ENCODE data around the gene CDK5RAP1. TPM values are rescaled to one million over a fixed set of nuclear protein-coding genes. Genes with fewer than 3 reads are reported as not detected.
"Not testable (repeated sequence)": the region's sequence is repeated elsewhere in the genome, so short reads cannot be mapped to it uniquely, and the experiment has no call there.

CDK5RAP1 gene
- total RNA-seq, 1 donor from 2014 or later = 50.5 TPM

DNA sequence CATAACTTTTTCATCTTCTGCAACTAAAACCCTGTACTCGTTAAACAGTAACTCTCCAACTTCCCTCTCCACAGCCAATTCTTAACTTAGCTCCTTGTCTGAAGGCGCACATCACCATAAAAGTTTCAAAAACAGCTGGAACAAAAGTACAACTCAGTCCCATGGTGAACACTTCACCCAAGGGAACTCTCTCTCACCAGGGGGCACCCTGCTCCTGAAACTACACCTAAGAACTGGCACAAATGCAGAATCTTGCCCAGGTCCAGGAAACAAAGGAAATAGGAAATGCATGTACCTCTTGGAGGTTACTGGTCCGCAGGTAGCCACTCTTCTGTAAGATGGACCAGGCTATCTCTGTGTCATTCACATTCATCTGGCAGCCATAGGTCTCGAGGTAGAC lies 6.6 kb downstream of the CDK5RAP1 start:
- Mint-ChIP-seq H3K9me3 (no peaks in the 10 kb centered on the region), H3K27me3 (no peaks in the 10 kb centered on the region), H3K27ac (no peak overlapping the region), H3K4me1 (peaks cover 20% of the 10 kb centered on the region), H3K4me3 (no peak overlapping the region), H3K36me3 (ENCODE audit: low read depth) (peaks cover 59% of the 10 kb centered on the region)
- ATAC-seq (ENCODE audit: low read depth) = no peak
- intact Hi-C loops (cut with micrococcal nuclease) = loop anchor here (1.0 kb wide), 1 partner anchor 51 kb away; no protein-coding TSS in a partner anchor
- no peak for DNase-seq
- no peak for TF ChIP-seq CTCF (IDR thresholded peaks at IDR 0.05)
- POLR2A ChIA-PET = no interaction called here
- CTCF ChIA-PET = interaction anchor here (2.4 kb wide), 1 partner anchor 273 kb away, joined by 15 read pairs; the partner anchor contains the start of gene ACTL10

DNA sequence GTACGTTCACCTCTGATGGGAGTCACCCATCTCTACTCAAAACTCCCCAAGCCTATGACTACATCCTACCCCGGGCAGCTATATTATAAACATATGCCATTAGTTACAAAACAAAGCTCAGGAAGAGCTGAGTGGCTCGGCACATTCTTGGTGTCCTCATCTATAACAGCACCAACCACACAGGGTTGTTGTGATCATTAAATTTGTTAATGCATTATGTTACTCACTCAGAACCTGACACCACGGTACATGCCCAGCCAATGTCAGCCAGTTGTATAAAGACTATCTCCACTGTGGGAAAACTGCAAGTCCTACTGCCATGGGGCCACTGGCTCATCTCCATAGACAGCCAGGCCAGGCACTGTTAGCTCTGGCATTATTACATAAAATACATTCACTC lies 7.7 kb downstream of the CDK5RAP1 start:
- Mint-ChIP-seq H3K9me3 (no peaks in the 10 kb centered on the region), H3K27ac (no peak overlapping the region), H3K4me3 (no peak overlapping the region), H3K36me3 (ENCODE audit: low read depth) (peaks cover 63% of the 10 kb centered on the region), H3K27me3 (no peaks in the 10 kb centered on the region), H3K4me1 (peaks cover 15% of the 10 kb centered on the region)
- DNase-seq (no peak), ATAC-seq (ENCODE audit: low read depth) (no peak)
- no peak for TF ChIP-seq CTCF (IDR thresholded peaks at IDR 0.05)
- intact Hi-C loops (cut with micrococcal nuclease) = loop anchor here (1.0 kb wide), 1 partner anchor 52 kb away; no protein-coding TSS in a partner anchor
- POLR2A ChIA-PET = interaction anchor here (1.0 kb wide), 1 partner anchor 49 kb away, joined by 3 read pairs; no protein-coding TSS in a partner anchor
- CTCF ChIA-PET = interaction anchor here (2.4 kb wide), 1 partner anchor 274 kb away, joined by 15 read pairs; the partner anchor contains the start of gene ACTL10

DNA sequence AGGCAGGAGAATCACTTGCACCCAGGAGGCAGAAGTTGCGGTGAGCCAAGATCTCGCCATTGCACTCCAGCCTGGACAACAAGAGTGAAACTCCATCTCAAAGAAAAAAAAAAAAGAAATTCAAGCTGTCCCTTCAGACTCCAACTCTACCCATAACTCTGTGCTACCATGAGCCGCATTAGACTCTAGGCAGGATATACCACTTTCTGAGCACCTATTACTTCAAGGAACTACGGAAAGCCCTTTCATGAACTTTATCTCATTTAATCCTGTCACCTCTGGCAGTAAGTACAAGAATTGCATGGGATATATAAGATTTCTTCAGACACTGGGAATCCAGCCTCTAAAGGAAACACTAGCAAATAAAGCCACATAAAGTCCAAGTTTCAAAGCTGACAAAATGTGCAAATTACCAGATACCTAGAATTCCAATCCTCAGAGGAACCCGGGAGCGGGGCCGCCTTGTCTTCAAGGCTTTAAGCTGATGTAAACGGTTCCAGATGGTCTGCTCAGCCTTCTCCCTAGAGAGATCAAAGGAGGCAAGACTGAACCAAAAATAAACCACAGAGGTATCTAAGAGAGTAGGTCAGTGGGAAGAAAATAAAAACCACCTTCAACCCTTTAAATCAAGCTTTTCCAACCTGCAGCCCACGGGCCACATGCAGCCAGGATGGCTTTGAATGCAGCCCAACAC lies 9.4 kb downstream of the CDK5RAP1 start:
- Mint-ChIP-seq H3K4me3 (no peak overlapping the region), H3K36me3 (ENCODE audit: low read depth) (peaks cover 73% of the 10 kb centered on the region), H3K9me3 (no peaks in the 10 kb centered on the region), H3K4me1 (peaks cover 12% of the 10 kb centered on the region), H3K27me3 (no peaks in the 10 kb centered on the region), H3K27ac (no peak overlapping the region)
- ATAC-seq (ENCODE audit: low read depth) = no peak
- no peak for DNase-seq
- CTCF ChIA-PET = no interaction called here
- POLR2A ChIA-PET = no interaction called here
- intact Hi-C loops (cut with micrococcal nuclease) = no loop called here
- no peak for TF ChIP-seq CTCF (IDR thresholded peaks at IDR 0.05)

DNA sequence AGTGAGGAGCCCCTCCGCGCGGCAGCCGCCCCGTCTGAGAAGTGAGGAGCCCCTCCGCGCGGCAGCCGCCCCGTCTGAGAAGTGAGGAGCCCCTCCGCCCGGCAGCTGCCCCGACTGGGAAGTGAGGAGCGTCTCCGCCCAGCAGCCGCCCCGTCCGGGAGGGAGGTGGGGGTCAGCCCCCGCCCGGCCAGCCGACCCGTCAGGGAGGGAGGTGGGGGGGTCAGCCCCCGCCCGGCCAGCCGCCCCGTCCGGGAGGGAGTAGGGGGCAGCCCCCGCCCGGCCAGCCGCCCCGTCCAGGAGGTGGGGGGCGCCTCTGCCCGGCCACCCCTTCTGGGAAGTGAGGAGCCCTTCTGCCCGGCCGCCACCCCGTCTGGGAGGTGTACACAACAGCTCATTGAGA lies 12.0 kb downstream of the CDK5RAP1 start:
- not testable (repeated sequence) for H3K4me3 Mint-ChIP-seq
- peaks cover 71% of the 10 kb centered on the region for H3K36me3 Mint-ChIP-seq (ENCODE audit: low read depth)

GRCh38 chr20:33388268-33388667 lies 13.1 kb downstream of the CDK5RAP1 start:
- Mint-ChIP-seq H3K27me3 (no peaks in the 10 kb centered on the region), H3K4me3 (no peak overlapping the region), H3K36me3 (ENCODE audit: low read depth) (peaks cover 67% of the 10 kb centered on the region), H3K27ac (no peak overlapping the region), H3K4me1 (peaks cover 7% of the 10 kb centered on the region), H3K9me3 (no peaks in the 10 kb centered on the region)
- ChIA-PET CTCF (no interaction called here), POLR2A (no interaction called here)
- DNase-seq (no peak), ATAC-seq (ENCODE audit: low read depth) (no peak)
- TF ChIP-seq CTCF (IDR thresholded peaks at IDR 0.05) = no peak
- intact Hi-C loops (cut with micrococcal nuclease) = no loop called here

More for the DNA sequence above, 12.0 kb downstream of the CDK5RAP1 start:
- H3K9me3 Mint-ChIP-seq; H3K27me3 Mint-ChIP-seq; POLR2A ChIA-PET; CTCF ChIA-PET; intact Hi-C loops (cut with micrococcal nuclease); H3K27ac Mint-ChIP-seq; DNase-seq; ATAC-seq (ENCODE audit: low read depth); H3K4me1 Mint-ChIP-seq: not testable (repeated sequence)

Data from activated B cell treated with CpG ODN at 0.5 μM for 24 hours (primary cell).